HEK293 (cell line): ENCODE measurements around the gene PSME1.

ENCODE experiments used
- CTCF ChIA-PET: fragments of 350-600 bp; formaldehyde crosslinking; extraction: SDS; loops from one replicate; lab custom pipeline; 2021; ENCODE audit warnings: antibody characterized with exemption; lab: Yijun Ruan, JAX
- POLR2A ChIA-PET: fragments of 300-600 bp; formaldehyde crosslinking; extraction: SDS; loops from one replicate; lab custom pipeline; 2020; ENCODE audit warnings: antibody characterized with exemption, inconsistent platforms; lab: Yijun Ruan, JAX
- H3K27ac ChIP-seq: fragments of 200-500 bp; sonication (Bioruptor generic); 2 replicates; pipeline ENCODE4 v1.5.1; 2014; ENCODE audit warnings: low read depth, low read length, control low read depth, inconsistent platforms; ENCODE audit errors: extremely low read depth
- H3K36me3 ChIP-seq, 2 experiments: fragments of 200-500 bp in 1 of 2; sonication (Bioruptor generic) in 1 of 2; 1 replicate in 1 of 2; 2 replicates in 1 of 2; pipeline ENCODE4 v1.5.1; 2014 to 2017; ENCODE audit warnings: inconsistent platforms in 2 of 2, low read length in 2 of 2; ENCODE audit not compliant: control insufficient read depth in 2 of 2, insufficient read depth in 1 of 2
- H3K4me1 ChIP-seq: fragments of 200-500 bp; sonication (Bioruptor generic); 2 replicates; pipeline ENCODE4 v1.5.1; 2014; ENCODE audit warnings: mild to moderate bottlenecking, low read length, inconsistent platforms; ENCODE audit not compliant: control insufficient read depth, insufficient read depth
- H3K4me3 ChIP-seq: 2 replicates; pipeline ENCODE4 v1.5.1; 2011; ENCODE audit warnings: low read depth, mild to moderate bottlenecking, control low read depth, low read length, moderate library complexity
- H3K9me3 ChIP-seq: fragments of 200-500 bp; sonication (Bioruptor generic); 2 replicates; pipeline ENCODE4 v1.5.1; 2014; ENCODE audit warnings: low read depth, low read length, inconsistent platforms; ENCODE audit not compliant: control insufficient read depth, insufficient read depth
- AEBP2 ChIP-seq: fragments of 450-650 bp; formaldehyde crosslinking; IDR thresholded peaks from 2 replicates; pipeline ENCODE4 v1.5.1; 2016; ENCODE audit warnings: missing biosample characterization, missing genetic modification characterization, borderline replicate concordance
- EGR2 ChIP-seq: fragments of 450-650 bp; formaldehyde crosslinking; IDR thresholded peaks from 2 replicates; pipeline ENCODE4 v1.5.1; 2016; ENCODE audit warnings: low read depth, missing biosample characterization, missing genetic modification characterization
- GLI2 ChIP-seq: fragments of 450-650 bp; formaldehyde crosslinking; IDR thresholded peaks from 2 replicates; pipeline ENCODE4; 2017; ENCODE audit warnings: missing biosample characterization, missing genetic modification characterization, low read depth, borderline replicate concordance
- INSM2 ChIP-seq: fragments of 450-650 bp; formaldehyde crosslinking; IDR thresholded peaks from 2 replicates; pipeline ENCODE4 v1.5.1; 2016; ENCODE audit warnings: missing biosample characterization, missing genetic modification characterization
- KLF8 ChIP-seq: fragments of 450-650 bp; formaldehyde crosslinking; IDR thresholded peaks from 2 replicates; pipeline ENCODE4 v1.5.1; 2016; ENCODE audit warnings: missing biosample characterization, missing genetic modification characterization
- MEIS1 ChIP-seq: sonication (generic); formaldehyde crosslinking; IDR thresholded peaks from 2 replicates; pipeline ENCODE4 v1.8.1; 2022; ENCODE audit warnings: missing genetic modification reagents, mild to moderate bottlenecking, borderline replicate concordance
- SP3 ChIP-seq: fragments of 450-650 bp; formaldehyde crosslinking; IDR thresholded peaks from 2 replicates; pipeline ENCODE4 v1.5.1; 2016; ENCODE audit warnings: missing biosample characterization, missing genetic modification characterization
- SP7 ChIP-seq: fragments of 450-650 bp; formaldehyde crosslinking; IDR thresholded peaks from 2 replicates; pipeline ENCODE4 v1.5.1; 2016; ENCODE audit warnings: missing biosample characterization, missing genetic modification characterization
- ZBTB44 ChIP-seq: fragments of 450-650 bp; IDR thresholded peaks from 2 replicates; pipeline ENCODE4 v1.5.1; 2018; ENCODE audit warnings: missing biosample characterization, mild to moderate bottlenecking, missing genetic modification characterization
- ZFP69B ChIP-seq: fragments of 450-650 bp; formaldehyde crosslinking; IDR thresholded peaks from 2 replicates; pipeline ENCODE4 v1.5.1; 2016; ENCODE audit warnings: missing biosample characterization, missing genetic modification characterization
- ZNF114 ChIP-seq: fragments of 450-650 bp; formaldehyde crosslinking; IDR thresholded peaks from 2 replicates; pipeline ENCODE4 v1.5.0; 2017; ENCODE audit warnings: missing biosample characterization, missing genetic modification characterization
- ZNF138 ChIP-seq: fragments of 450-650 bp; formaldehyde crosslinking; IDR thresholded peaks from 2 replicates; pipeline ENCODE4 v1.5.1; 2016; ENCODE audit warnings: missing biosample characterization, missing genetic modification characterization, borderline replicate concordance
- ZNF146 ChIP-seq: fragments of 450-650 bp; formaldehyde crosslinking; IDR thresholded peaks from 2 replicates; pipeline ENCODE4 v1.5.1; 2016; ENCODE audit warnings: missing biosample characterization, missing genetic modification characterization
- ZNF148 ChIP-seq: fragments of 450-650 bp; formaldehyde crosslinking; IDR thresholded peaks from 2 replicates; pipeline ENCODE4 v1.5.0; 2017; ENCODE audit warnings: missing biosample characterization, missing genetic modification characterization, borderline replicate concordance
- ZNF354C ChIP-seq: fragments of 450-650 bp; formaldehyde crosslinking; IDR thresholded peaks from 2 replicates; pipeline ENCODE4 v1.5.1; 2016; ENCODE audit warnings: missing biosample characterization, missing genetic modification characterization, low read depth, borderline replicate concordance
- ZNF555 ChIP-seq: fragments of 450-650 bp; formaldehyde crosslinking; conservative IDR thresholded peaks from 2 replicates; pipeline ENCODE4 v1.5.1; 2017; ENCODE audit warnings: missing biosample characterization, mild to moderate bottlenecking, missing genetic modification characterization, inconsistent platforms
- ZNF560 ChIP-seq: fragments of 450-650 bp; formaldehyde crosslinking; IDR thresholded peaks from 2 replicates; pipeline ENCODE4 v1.5.1; 2017; ENCODE audit warnings: missing biosample characterization, missing genetic modification characterization, borderline replicate concordance
- ZNF600 ChIP-seq: fragments of 450-650 bp; formaldehyde crosslinking; IDR thresholded peaks from 2 replicates; pipeline ENCODE4 v1.5.1; 2016; ENCODE audit warnings: missing biosample characterization, missing genetic modification characterization
- ZNF677 ChIP-seq: fragments of 450-650 bp; IDR thresholded peaks from 2 replicates; pipeline ENCODE4 v1.5.0; 2018; ENCODE audit warnings: missing biosample characterization, mild to moderate bottlenecking, missing genetic modification characterization, moderate library complexity
- TF ChIP-seq, protein P1 (sequence below): fragments of 450-650 bp; formaldehyde crosslinking; IDR thresholded peaks from 2 replicates; pipeline ENCODE4 v1.5.1; 2016; ENCODE audit warnings: missing biosample characterization, missing genetic modification characterization

Gene PSME1

GRCh38 chr14:24151404-24152080 is 15.5 kb downstream of the PSME1 start:
- TF ChIP-seq SP3 (tag by site-specific recombination) (no peak), ZFP69B (no peak), ZNF148 (no peak), ZNF354C (tag by site-specific recombination) (no peak), ZNF555 (tag by site-specific recombination) (no peak), ZNF138 (tag by site-specific recombination) (no peak), ZNF114 (tag by site-specific recombination) (no peak), MEIS1 (CRISPR knock-in tag) (no peak), ZNF146 (tag by site-specific recombination) (no peak), ZNF560 (tag by site-specific recombination) (no peak), ZNF677 (tag by site-specific recombination) (no peak), AEBP2 (tag by site-specific recombination) (no peak), GLI2 (tag by site-specific recombination) (no peak), ZNF600 (tag by site-specific recombination) (no peak)
- TF ChIP-seq, protein P1, sequence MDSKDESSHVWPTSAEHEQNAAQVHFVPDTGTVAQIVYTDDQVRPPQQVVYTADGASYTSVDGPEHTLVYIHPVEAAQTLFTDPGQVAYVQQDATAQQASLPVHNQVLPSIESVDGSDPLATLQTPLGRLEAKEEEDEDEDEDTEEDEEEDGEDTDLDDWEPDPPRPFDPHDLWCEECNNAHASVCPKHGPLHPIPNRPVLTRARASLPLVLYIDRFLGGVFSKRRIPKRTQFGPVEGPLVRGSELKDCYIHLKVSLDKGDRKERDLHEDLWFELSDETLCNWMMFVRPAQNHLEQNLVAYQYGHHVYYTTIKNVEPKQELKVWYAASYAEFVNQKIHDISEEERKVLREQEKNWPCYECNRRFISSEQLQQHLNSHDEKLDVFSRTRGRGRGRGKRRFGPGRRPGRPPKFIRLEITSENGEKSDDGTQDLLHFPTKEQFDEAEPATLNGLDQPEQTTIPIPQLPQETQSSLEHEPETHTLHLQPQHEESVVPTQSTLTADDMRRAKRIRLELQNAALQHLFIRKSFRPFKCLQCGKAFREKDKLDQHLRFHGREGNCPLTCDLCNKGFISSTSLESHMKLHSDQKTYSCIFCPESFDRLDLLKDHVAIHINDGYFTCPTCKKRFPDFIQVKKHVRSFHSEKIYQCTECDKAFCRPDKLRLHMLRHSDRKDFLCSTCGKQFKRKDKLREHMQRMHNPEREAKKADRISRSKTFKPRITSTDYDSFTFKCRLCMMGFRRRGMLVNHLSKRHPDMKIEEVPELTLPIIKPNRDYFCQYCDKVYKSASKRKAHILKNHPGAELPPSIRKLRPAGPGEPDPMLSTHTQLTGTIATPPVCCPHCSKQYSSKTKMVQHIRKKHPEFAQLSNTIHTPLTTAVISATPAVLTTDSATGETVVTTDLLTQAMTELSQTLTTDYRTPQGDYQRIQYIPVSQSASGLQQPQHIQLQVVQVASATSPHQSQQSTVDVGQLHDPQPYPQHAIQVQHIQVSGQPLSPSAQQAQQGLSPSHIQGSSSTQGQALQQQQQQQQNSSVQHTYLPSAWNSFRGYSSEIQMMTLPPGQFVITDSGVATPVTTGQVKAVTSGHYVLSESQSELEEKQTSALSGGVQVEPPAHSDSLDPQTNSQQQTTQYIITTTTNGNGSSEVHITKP, result no peak
- peaks cover 50 to 73% of the 10 kb centered on the region in 2 experiments for H3K36me3 ChIP-seq
- no peak overlapping the region for H3K27ac ChIP-seq
- peaks cover 5% of the 10 kb centered on the region for H3K4me1 ChIP-seq
- CTCF ChIA-PET, result interaction anchor here (1.3 kb wide), 1 partner anchor 9 kb away, joined by 10 read pairs; the partner anchor contains the start of gene IRF9
- no peak overlapping the region for H3K4me3 ChIP-seq
- POLR2A ChIA-PET, result interaction anchor here (1.0 to 3.3 kb wide), 4 partner anchors 9 to 36 kb away, joined by 3 to 20 read pairs (median 3); partner anchors contain the start of genes EMC9 and IRF9
- H3K9me3 ChIP-seq, result no peaks in the 10 kb centered on the region

DNA sequence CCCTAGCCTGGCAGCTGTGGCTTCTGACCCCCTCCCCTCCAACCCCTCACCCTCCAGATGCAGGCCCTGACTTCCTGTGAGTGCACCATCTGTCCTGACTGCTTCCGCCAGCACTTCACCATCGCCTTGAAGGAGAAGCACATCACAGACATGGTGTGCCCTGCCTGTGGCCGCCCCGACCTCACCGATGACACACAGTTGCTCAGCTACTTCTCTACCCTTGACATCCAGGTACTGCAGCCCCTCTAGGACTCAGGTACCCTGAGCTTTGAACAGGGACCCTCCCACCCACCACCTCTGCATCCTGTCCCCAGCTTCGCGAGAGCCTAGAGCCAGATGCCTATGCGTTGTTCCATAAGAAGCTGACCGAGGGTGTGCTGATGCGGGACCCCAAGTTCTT is 19.1 kb downstream of the PSME1 start:
- CTCF ChIA-PET, result interaction anchor here (1.7 kb wide), 1 partner anchor 97 kb away, joined by 9 read pairs; no protein-coding TSS in a partner anchor
- Histone ChIP-seq H3K36me3 (peaks cover 50 to 80% of the 10 kb centered on the region in 2 experiments), H3K9me3 (no peaks in the 10 kb centered on the region), H3K27ac (no peak overlapping the region), H3K4me1 (no peaks in the 10 kb centered on the region), H3K4me3 (no peak overlapping the region)
- POLR2A ChIA-PET, result interaction anchor here (1.2 to 2.9 kb wide), 4 partner anchors 9 to 40 kb away, joined by 3 to 8 read pairs (median 5); partner anchors contain the start of genes EMC9, PSME2 and TM9SF1
- no peak for TF ChIP-seq SP7 (tag by site-specific recombination)
- TF ChIP-seq ZBTB44 (tag by site-specific recombination), result no peak
- TF ChIP-seq EGR2 (tag by site-specific recombination), result no peak
- TF ChIP-seq KLF8, result no peak
- TF ChIP-seq INSM2 (tag by site-specific recombination), result no peak
